Endodermal cell (in vitro differentiated cells): Measurements from ENCODE around the gene KLF15. TPM values are rescaled to one million over a fixed set of nuclear protein-coding genes. Genes with fewer than 3 reads are reported as not detected.

Experiments
- DNase-seq: peaks from one replicate; pipeline ENCODE4 v3.0.0-alpha.2; 2017
- H3K27ac ChIP-seq: 2 replicates; pipeline ENCODE4 v1.5.1; 2013; ENCODE audit warnings: mild to moderate bottlenecking, low read depth, low read length, moderate library complexity
- H3K27me3 ChIP-seq: 2 replicates; pipeline ENCODE4 v1.6.1; 2013; ENCODE audit warnings: mild to moderate bottlenecking, low read length, moderate library complexity; ENCODE audit not compliant: insufficient read depth, control insufficient read depth, poor library complexity, severe bottlenecking
- H3K36me3 ChIP-seq: 2 replicates; pipeline ENCODE4 v1.7.0; 2013; ENCODE audit warnings: mild to moderate bottlenecking, low read length, moderate library complexity; ENCODE audit not compliant: control insufficient read depth, insufficient read depth
- H3K4me1 ChIP-seq: one replicate; pipeline ENCODE4 v1.7.0; 2013; ENCODE audit warnings: low read length; ENCODE audit not compliant: control insufficient read depth, insufficient read depth
- H3K4me3 ChIP-seq: 2 replicates; pipeline ENCODE4 v1.5.1; 2013; ENCODE audit warnings: mild to moderate bottlenecking, low read length, moderate library complexity
- H3K9ac ChIP-seq: 2 replicates; pipeline ENCODE4 v1.6.1; 2013; ENCODE audit warnings: mild to moderate bottlenecking, low read length, moderate library complexity; ENCODE audit not compliant: poor library complexity, severe bottlenecking; ENCODE audit errors: extremely low read depth
- H3K9me3 ChIP-seq: 2 replicates; pipeline ENCODE4 v1.6.1; 2013; ENCODE audit warnings: mild to moderate bottlenecking, low read length, moderate library complexity; ENCODE audit not compliant: control insufficient read depth
- H3K27ac Mint-ChIP-seq: 2 replicates; pipeline ENCODE4 v1.8.0; 2020; ENCODE audit warnings: mixed read lengths
- H3K27me3 Mint-ChIP-seq: 2 replicates; pipeline ENCODE4 v1.8.0; 2021; ENCODE audit warnings: mild to moderate bottlenecking, mixed read lengths; ENCODE audit not compliant: insufficient read depth
- H3K36me3 Mint-ChIP-seq: 2 replicates; pipeline ENCODE4 v1.8.0; 2020; ENCODE audit warnings: low read depth, mixed read lengths
- H3K4me1 Mint-ChIP-seq: 2 replicates; pipeline ENCODE4 v1.8.0; 2020; ENCODE audit warnings: mixed read lengths
- H3K4me3 Mint-ChIP-seq: 2 replicates; pipeline ENCODE4 v1.8.0; 2020; ENCODE audit warnings: mild to moderate bottlenecking, moderate library complexity, mixed read lengths
- H3K9me3 Mint-ChIP-seq: 2 replicates; pipeline ENCODE4 v1.8.0; 2020; ENCODE audit warnings: mild to moderate bottlenecking, mixed read lengths
- CTCF ChIP-seq: fragments of 200-600 bp; sonication (generic); conservative IDR thresholded peaks from 2 replicates; pipeline ENCODE4 v1.5.0; 2021; ENCODE audit warnings: antibody characterized with exemption, mild to moderate bottlenecking
- WGBS, 2 experiments: methylation state at CpG; one replicate each; pipeline versions ENCODE4 v1.1.5 to v1.1.7; 2013; ENCODE audit warnings: missing lambda C conversion rate in 2 of 2, mixed read lengths in 1 of 2; ENCODE audit not compliant: insufficient coverage in 1 of 2, insufficient read length in 1 of 2; 5-methylcytosine and 5-hydroxymethylcytosine counted together
- total RNA-seq, 2 donors: library from RNA; stranded (reverse); fragmentation: NEBNext Ultra II Directional in 1 of 2; extraction: Animal tissue kit (Norgen Biotek cat#: 25700) in 1 of 2; gene quantifications; 2 replicates in 1 of 2; 3 replicates in 1 of 2; pipeline ENCODE4 v1.2.1, GENCODE V29; 2021

KLF15 gene
- total RNA-seq, 2 donors from 2014 or later, result 20.7 to 31.1 TPM

GRCh38 chr3:126350502-126351085, 6.6 kb downstream of the KLF15 start:
- DNase-seq, result no peak
- TF ChIP-seq CTCF, result no peak

GRCh38 chr3:126349611-126350501, 7.4 kb downstream of the KLF15 start:
- H3K4me3 ChIP-seq, result no peak overlapping the region
- DNase-seq, result no peak
- H3K9ac ChIP-seq, result no peak overlapping the region
- no peaks in the 10 kb centered on the region for H3K9me3 ChIP-seq
- H3K4me3 Mint-ChIP-seq, result no peak overlapping the region
- no peaks in the 10 kb centered on the region for H3K4me1 ChIP-seq
- peaks cover 14% of the 10 kb centered on the region for H3K36me3 Mint-ChIP-seq
- peak overlapping the region; percentile 16 for H3K27ac Mint-ChIP-seq
- no peaks in the 10 kb centered on the region for H3K4me1 Mint-ChIP-seq
- WGBS, 2 experiments, result 88 to 100% methylated on average over 5 to 15 of the region's 15 CpGs
- H3K27me3 ChIP-seq, result no peaks in the 10 kb centered on the region
- no peaks in the 10 kb centered on the region for H3K9me3 Mint-ChIP-seq
- no peaks in the 10 kb centered on the region for H3K27me3 Mint-ChIP-seq
- H3K27ac ChIP-seq, result no peak overlapping the region
- no peaks in the 10 kb centered on the region for H3K36me3 ChIP-seq
- TF ChIP-seq CTCF, result no peak

More at GRCh38 chr3:126350502-126351085, 6.6 kb downstream of the KLF15 start:
- WGBS, 2 experiments, result 91 to 92% methylated on average over 7 to 9 of the region's 9 CpGs
- Histone ChIP-seq H3K36me3 (no peaks in the 10 kb centered on the region), H3K4me3 (no peak overlapping the region), H3K9ac (no peak overlapping the region), H3K4me1 (peaks cover 3% of the 10 kb centered on the region), H3K27me3 (no peaks in the 10 kb centered on the region), H3K9me3 (no peaks in the 10 kb centered on the region), H3K27ac (no peak overlapping the region)
- H3K9me3 Mint-ChIP-seq, result no peaks in the 10 kb centered on the region
- peaks cover 10% of the 10 kb centered on the region for H3K36me3 Mint-ChIP-seq
- peak overlapping the region; percentile 16 for H3K27ac Mint-ChIP-seq
- no peaks in the 10 kb centered on the region for H3K27me3 Mint-ChIP-seq
- H3K4me3 Mint-ChIP-seq, result no peak overlapping the region
- H3K4me1 Mint-ChIP-seq, result peaks cover 5% of the 10 kb centered on the region

- Mint-ChIP-seq H3K36me3 (peaks cover 14% of the 10 kb centered on the region), H3K9me3 (no peaks in the 10 kb centered on the region), H3K27me3 (no peaks in the 10 kb centered on the region), H3K4me1 (no peaks in the 10 kb centered on the region), H3K4me3 (no peak overlapping the region), H3K27ac (no peak overlapping the region)
- DNase-seq, result no peak
- no peak for TF ChIP-seq CTCF
- Histone ChIP-seq H3K4me3 (no peak overlapping the region), H3K9me3 (no peaks in the 10 kb centered on the region), H3K27ac (no peak overlapping the region), H3K36me3 (no peaks in the 10 kb centered on the region), H3K4me1 (no peaks in the 10 kb centered on the region), H3K9ac (no peak overlapping the region), H3K27me3 (no peaks in the 10 kb centered on the region)
- 93 to 100% methylated on average over 2 to 6 of the region's 6 CpGs for WGBS, 2 experiments
Measured at GRCh38 chr3:126349071-126349470, 8.1 kb downstream of the KLF15 start.
